HT1080 (cell line): ENCODE data around the gene ADAMTSL3. TPM values are rescaled to one million over a fixed set of nuclear protein-coding genes. Genes with fewer than 3 reads are reported as not detected.
A peak's percentile ranks its signal among the peaks of the same experiment; 100 is the strongest.

ENCODE experiments used
- DNase-seq: peaks from one replicate; pipeline ENCODE4 v3.0.0-alpha.2; 2015; ENCODE audit warnings: low read depth
- total RNA-seq: library from RNA; depleted of rRNA; stranded (reverse); fragments of >200 nt; shearing (Covaris generic); gene quantifications from 2 replicates; pipeline ENCODE4 v1.2.3, GENCODE V29; 2014

ADAMTSL3 gene
- total RNA-seq, 1 experiment from 2014 or later, result not detected

DNA sequence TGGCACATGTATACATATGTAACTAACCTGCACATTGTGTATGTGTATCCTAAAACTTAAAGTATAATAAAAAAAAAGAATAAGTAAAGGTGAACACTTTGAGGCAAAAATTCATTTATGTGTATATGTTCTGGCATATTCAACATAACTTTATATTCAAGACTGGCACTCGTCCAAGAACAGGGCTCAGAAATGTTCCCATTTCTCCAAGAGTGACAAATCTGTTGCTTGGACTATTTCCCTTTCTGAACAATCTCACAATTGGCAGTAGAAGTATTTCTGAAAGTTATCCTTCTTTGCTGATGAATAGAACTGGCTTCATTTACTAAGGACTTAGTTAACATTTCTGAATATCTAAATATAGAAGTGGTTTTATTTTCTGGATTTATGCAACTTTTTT lies 212.8 kb downstream of the ADAMTSL3 start:
- no peak for DNase-seq

DNA sequence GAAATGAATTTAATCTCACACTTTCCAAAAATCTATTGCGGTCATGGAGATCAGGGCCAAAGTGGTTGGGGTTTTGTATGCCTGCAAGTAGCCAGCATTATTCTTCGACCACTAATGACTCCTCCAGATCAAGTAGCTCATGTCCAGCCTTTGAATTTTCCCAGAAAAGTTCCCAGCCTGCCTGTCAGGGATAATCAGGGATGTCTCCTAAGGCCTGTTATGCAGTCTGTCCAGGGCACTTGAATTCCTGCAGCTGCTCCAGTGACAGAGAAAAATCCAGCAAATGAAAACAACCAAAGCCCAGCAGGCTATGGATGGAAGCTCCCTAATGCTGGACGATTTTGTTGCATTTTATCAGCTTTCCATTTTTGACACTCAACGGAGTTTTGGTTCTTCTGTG lies 215.4 kb downstream of the ADAMTSL3 start:
- DNase-seq, result no peak

DNA sequence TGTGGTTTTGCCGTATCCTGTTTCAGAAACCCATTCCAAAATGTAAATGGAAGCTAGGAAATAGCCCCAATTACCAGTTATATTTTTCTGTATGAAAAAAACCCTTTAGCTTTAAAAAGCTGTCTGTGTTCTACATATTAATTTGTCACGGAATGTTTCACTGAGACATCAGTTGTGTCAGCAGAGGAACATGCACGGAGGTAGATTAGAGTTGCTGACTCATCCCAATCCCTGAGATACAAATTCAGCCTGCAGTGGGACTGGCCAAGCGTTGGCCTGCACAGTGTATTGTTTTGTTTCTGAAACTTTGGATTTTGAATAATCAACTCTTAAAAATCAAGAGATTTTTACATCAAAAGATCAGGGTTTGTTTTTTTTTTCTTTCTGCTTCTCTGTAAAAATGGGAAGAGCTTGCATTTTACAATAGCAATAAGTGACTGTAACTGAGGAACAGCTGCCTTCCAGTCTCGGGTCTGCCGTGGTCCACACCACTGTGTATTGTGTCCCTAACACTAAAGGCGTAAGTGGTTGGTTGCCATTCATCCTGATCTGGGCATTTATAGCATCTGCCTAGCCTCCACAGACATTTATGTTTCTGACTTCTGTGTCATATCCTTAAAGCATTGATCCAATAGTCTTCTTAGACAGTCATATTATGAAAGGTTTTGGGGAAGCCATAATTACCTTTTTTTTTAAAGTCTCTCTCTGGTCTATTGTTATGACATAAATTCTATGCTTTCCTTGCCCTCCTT lies 218.1 kb downstream of the ADAMTSL3 start:
- DNase-seq, result peak; percentile 55

DNA sequence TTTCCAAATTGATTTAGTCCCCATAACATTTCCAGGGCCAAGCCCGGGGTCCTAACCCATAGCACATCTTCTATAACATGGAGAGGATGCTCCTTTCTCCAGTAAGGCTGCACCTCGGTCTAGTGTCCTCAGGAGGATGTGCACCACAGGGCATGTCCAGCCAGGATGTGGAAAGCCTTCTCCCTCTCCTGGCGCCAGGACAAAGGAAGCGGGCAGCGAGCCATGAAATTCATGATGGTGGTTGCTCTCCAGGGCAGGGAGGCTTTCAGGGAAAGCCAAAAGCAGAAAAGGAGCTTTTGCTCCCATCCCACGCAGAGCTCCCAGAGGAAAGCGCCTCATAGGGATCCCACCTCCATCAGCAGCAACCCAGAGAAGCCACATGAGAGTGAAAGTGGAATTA lies 220.0 kb downstream of the ADAMTSL3 start:
- no peak for DNase-seq

DNA sequence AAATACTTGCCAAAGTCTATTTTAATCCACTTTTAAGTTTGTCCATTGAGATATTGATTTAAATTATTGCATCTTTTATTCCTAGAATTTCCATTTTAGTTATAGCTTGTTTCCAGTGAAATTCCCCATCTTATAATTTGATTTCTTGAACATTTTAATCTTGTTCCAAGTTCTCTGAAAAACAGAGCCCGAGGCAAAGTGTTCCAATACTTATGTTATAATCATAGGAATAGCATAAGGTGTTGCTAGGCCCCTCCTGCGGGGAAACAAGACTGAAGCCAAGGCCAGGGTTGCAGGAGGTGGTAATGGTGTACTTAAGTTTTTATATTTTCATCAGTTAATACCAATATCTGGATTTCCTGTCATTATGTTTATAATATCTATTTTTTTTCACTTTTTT lies 226.6 kb downstream of the ADAMTSL3 start:
- DNase-seq, result no peak

DNA sequence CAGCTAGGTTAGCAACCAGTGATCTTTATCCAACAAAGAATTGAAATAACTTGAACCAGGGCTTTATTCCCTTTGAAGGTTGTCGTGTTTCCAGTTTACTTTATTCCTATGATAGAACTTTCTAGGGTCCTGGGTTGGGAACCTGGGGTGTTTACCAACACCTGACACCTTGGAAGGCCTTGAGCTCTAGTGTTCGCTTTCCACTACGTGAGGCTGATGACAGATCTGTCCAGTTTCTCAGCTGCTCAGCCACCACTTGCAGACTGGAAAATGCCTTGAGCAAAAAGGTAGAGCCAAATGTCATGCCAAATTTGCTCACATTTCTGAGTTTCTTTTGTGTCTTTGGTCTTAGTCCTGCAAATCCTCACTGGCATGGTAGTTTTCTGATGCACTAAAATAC lies 227.2 kb downstream of the ADAMTSL3 start:
- no peak for DNase-seq

DNA sequence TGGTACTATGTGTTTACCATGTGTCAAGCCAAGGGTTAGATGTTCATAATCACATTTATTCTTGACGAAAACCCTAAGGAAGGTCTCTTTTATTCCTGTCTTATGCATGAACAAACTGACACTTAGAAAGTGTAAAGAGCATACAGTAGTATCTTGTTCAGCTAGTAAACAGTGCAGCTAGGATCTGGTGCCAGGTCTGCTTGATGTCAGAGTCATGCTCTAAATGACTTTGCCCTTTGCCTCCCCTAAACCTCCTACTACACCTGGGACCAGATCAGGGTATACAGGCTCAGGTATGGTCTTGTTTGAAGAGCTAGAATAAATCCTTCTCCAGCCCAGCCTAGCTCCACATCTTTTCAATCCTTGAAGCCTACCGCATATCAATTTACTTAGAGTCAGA lies 232.4 kb downstream of the ADAMTSL3 start:
- DNase-seq, result no peak

DNA sequence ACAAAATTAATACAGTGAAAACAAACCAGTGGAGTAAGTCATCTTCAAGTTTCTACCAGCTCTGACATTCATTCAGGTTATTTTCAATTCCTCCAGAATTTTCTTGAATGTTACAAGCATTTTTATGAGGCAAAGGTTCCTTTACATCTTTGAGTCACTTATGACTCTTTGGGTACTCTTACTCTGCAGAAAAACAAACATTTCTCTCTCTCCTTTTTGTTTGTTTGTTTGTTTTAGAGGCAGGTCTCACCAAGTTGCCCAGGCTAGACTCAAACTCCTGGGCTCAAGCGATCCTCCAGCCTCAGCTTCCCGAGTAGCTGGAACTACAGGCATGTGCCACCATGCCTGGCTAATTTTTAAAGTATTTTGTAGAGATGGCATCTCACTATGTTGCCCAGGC lies 233.5 kb downstream of the ADAMTSL3 start:
- no peak for DNase-seq

DNA sequence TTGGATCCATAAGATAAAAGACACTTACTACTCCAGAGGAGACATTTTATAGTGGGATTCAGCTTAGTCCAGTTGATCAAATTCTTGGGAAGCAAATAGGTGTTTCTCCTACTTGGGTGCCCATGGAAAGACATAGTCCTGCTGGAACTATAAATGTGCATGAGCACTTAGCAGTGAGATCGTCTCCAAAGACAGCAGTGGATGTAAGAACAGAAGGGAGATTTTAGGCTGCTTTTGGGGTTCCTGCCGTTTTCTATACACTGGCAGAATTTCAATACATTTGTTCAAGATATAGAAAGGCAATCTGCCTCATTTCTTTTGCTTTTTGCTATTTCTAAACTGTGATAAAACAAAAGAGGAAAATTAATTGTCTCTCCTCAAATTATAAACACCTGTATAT lies 234.0 kb downstream of the ADAMTSL3 start:
- DNase-seq, result no peak

DNA sequence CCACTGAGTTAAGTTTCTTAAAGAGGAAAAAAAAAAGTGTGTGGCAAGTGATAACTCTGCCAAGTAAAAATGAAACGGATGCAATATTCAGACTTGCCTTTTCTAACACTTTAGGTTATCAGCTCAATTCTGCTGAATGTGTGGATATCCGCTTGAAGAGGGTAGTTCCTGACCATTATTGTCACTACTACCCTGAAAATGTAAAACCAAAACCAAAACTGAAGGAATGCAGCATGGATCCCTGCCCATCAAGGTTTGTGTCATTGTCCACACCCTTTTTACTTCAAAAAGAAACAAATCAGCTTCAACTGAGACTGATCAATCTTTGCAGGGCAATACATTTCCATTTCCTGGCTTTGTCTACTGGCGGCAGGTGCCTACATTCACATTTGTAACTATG lies 236.1 kb downstream of the ADAMTSL3 start:
- no peak for DNase-seq

DNA sequence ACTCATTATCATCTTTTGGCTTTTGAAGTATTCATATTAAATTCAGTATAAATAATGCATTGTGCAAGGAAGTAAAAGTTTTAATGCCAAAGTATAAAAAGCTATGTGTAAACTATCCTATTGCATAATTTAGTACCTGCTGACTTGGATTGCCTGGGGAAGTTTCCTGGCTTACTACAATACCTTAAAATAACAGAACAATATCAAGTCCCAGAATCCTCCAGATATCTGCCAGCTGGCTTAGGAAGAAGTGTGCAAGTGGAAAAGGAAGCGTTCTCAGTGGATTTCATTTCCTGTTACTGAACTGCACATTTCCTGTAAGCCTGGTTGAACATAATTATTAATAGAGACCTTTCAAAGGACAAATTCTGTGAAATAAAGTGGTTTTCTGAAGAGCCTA lies 236.7 kb downstream of the ADAMTSL3 start:
- DNase-seq, result no peak

DNA sequence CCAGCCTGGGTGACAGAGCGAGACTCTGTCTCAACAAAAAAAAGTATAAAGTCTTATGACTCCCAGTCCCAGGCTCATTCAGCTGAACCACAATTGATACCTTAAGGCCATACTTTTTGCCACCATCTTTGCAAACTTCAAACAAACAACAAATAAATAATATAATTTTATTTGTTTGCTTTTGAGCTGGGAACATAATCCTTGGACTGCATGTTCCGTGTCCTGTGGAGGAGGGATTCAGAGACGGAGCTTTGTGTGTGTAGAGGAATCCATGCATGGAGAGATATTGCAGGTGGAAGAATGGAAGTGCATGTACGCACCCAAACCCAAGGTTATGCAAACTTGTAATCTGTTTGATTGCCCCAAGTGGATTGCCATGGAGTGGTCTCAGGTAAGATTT lies 238.6 kb downstream of the ADAMTSL3 start:
- DNase-seq, result no peak

DNA sequence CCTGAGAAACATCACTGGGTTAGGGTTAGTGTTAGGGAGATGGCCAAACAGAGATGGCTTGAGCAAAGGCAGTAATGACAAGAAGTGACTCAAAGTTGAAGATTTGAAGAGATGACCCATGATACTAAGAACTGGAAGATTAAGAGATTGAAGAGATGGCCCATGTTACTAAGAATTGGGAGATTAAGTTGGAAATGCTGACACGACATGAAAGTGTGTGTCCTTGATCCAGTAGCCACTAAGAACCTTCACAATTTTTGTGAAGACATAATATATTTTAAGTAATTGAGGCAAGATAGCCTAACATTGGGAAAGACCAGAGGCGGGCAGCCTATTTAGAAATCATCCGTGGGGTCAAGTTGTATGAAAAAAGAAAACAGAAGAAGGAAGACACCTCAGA lies 239.4 kb downstream of the ADAMTSL3 start:
- no peak for DNase-seq

DNA sequence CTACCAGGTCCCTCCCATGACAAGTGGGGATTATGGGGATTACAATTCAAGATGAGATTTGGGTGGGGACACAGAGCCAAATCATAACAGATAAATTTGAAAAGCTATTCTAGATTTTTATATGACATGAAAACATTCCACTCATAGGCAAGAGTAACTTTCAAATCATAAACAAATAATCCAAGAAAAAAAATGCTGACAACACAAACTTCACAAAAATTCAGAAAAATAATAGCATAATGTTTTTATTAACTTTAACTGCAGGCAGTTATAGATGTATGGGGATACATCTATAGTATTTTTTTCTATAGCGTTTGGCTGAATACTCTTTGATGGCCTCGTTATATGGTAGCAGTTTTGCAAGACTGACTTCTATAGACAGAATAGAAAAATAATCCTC lies 243.1 kb downstream of the ADAMTSL3 start:
- no peak for DNase-seq

DNA sequence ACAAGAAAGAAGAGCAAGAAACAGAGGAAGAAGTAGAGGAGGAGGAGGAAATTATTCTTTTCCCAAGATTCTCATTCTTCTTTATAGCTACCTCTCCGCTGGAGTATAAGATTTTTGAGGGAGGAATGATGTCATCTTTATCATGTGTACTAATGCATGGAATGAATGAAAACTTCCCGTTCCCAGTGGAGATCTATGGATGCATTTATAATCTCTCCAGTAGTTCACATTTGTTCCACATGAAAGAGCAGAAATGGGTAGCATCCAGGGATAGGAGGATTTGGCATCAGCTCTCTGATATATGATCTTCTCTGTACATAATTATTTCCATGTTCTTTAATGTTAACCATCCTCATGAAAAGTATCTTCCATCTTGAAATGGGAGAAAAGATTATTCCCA lies 244.4 kb downstream of the ADAMTSL3 start:
- no peak for DNase-seq

DNA sequence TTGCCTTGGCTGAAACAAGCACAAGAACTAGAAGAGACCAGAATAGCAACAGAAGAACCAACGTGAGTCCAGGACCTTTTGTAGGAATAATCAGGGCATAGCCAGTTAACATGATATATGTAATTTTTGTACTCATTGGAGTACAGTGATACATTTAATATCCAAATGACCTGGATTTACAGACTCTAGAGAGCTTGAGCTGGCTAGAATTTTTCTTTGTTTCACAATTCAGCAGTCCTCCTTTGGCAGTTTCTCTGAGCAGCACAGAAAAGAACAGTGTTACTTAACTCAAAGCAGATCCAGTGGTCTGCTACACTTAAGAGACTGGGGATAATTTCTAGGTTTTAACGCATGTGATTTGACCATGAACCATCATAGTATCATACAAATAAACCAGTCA lies 245.7 kb downstream of the ADAMTSL3 start:
- DNase-seq, result no peak

DNA sequence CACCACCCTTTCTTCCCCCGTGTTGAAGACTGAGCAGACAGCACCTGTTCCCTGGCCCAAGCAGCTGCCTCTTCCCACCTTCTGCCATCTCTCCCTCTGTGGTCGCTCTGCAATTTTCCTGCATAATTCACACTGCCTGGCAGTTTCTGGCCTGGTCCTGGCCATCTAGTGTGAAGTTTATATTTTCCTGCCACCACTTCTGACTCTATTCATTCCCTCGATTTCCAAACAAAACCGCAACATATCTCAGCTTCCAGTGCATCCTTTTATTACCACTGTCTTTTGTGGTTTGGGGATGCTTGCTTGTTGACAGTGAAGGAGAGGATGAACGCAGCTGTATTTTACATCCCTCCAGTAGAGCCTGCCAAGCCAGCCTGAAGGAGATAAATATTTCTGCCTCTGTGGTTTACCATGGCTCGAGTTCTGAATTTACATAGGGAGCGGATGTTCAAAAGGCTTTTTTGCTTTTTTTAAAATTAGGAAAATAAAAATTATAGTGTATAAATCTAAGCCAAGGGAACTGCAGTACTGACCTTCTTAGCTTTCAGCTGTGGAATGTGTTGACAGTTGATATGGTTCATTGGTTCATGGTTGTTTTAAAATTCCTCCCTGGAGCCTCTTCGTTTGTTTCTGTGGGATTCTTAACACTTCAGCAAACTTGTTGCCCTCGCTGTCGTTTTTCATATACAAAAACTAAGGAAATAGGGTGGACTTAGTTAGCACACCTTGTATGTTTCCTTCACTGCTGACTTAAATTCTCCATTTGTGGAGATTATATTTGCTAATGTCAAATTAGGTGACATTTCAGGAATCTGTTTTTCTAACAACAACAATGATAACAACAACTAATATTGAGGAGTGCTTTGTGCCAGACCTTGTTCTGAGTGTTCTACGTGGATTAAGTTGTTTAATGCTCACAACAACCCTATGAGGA lies 250.5 kb downstream of the ADAMTSL3 start:
- peak; percentile 57 for DNase-seq

DNA sequence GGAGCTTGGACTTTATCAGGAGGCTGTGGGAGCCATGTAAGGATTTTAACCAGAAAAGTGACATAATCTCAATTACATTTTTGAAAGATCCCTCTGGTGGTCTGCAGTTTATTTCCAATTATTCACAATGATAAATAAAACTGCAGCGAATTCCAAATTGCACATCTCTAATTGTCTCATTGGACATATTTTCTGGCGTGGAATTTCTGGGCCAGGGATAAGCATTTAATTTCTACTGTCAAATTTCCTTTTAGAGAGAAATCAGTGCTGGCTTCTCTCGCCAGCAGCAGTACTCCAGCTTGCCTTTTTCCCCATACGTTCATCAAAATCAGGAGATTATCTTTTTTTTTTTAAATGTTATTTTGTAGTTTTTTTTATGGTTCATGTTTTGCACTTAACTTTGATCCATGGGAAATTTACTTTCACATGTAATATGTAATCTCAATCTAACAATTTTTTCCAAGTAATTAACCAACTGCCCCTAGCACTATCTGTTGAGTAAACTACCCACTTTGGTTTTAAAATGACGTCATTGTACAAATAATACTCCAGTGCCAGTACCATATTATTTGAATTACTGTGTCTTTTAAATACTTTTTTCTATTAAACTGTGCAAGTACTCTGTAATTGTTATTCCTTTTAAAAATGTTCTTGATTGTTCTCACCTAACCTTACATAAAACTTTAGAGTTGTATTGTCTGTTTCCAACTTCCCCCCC lies 251.8 kb downstream of the ADAMTSL3 start:
- DNase-seq, result no peak

DNA sequence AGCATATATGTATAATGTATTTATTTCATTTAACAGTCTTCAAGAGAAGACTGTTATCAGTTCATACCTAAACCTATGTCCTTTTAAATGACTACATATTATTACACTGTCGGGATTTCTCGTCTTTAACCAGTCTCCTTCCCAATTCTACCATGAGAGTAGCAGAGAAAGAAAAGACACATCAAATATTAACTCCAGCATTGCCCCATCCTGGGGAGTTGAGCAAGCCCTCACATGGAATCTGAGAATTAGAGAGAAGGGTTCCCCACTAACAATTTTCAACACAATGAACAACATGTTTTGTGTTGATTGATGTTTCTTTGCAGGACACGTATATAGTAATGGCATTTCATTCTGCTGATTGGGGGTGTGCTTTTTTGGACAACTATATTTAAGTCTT lies 257.4 kb downstream of the ADAMTSL3 start:
- DNase-seq, result no peak

DNA sequence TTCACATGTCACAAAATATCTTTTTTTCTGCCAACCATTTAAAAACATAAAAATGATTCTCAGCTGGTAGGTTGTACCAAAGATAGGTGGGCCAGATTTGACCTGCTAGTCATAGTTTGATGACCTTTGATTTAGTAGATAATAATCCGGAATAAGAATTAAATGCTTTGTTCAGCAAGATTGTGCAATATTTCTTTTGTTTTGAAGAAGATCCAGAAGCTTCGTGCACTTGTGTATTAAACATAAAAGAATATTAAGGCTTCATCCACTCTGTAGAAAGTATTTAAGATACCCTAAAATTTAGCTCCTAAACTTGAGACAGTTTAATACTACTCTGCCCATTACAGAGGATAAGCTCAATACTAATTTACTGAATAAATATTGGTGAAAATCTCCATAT lies 258.4 kb downstream of the ADAMTSL3 start:
- no peak for DNase-seq

DNA sequence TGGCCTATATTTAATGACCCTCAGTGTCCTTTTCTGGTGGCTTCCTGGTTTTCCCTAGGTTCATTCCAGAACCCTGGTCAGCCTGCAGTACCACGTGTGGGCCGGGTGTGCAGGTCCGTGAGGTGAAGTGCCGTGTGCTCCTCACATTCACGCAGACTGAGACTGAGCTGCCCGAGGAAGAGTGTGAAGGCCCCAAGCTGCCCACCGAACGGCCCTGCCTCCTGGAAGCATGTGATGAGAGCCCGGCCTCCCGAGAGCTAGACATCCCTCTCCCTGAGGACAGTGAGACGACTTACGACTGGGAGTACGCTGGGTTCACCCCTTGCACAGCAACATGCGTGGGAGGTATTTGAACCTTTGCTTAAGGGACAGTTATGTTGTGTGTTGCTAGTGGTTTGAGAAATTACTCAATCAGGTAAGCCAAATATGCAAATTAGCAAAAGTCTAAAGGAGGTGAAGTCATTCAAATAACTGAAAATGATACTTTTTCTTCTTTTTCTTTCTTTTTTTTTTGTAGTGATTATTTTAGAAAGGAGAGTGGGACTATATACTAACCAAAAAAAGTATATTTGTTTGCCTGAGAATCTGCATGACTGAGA lies 259.2 kb downstream of the ADAMTSL3 start:
- no peak for DNase-seq

DNA sequence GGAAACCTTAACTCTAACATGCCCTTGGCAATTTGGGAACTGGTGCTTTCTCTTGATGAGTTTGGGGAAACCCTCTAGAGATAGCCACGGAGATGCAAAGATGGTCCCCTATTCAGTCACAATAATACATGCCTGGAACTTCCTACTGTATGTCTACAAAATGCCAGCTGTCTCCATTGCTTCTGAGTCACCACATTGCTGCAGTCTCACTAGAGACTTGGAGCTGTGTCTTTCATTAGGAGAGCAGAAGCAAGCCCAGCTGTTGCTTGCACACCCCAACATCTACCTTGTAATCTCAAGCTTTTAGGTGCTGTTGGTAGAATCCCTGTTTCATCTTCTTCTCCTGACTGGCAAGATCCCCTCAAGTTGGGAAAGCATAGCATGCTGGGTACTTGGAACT lies 261.0 kb downstream of the ADAMTSL3 start:
- no peak for DNase-seq
